GM12878 (cell line): ENCODE measurements around the gene SLC25A33. TPM values are rescaled to one million over a fixed set of nuclear protein-coding genes. Genes with fewer than 3 reads are reported as not detected.

ENCODE experiments used
- ATAC-seq: fragments of 200-7000 bp; cut with Tn5 transposase; 3 replicates; pipeline ENCODE4 v1.9.1; 2020; ENCODE audit warnings: mild to moderate bottlenecking, moderate library complexity
- BruUV-seq: library from RNA; stranded (reverse); fragments of 400-500 nt; replicated peaks from 2 replicates; lab custom pipeline; 2021; lab: Mats Ljungman, UMichigan
- CTCF ChIA-PET: fragments of 300-600 bp; sonication (Branson Sonifier 250); formaldehyde crosslinking; extraction: SDS; loops from one replicate; lab custom pipeline; 2021; ENCODE audit warnings: inconsistent platforms; lab: Yijun Ruan, JAX
- POLR2A ChIA-PET: fragments of 350-600 bp; formaldehyde crosslinking; extraction: SDS; loops from one replicate; lab custom pipeline; 2021; ENCODE audit warnings: inconsistent platforms; lab: Charles Lee
- RAD21 ChIA-PET: fragments of 300-600 bp; sonication (Branson Sonifier 250); formaldehyde crosslinking; loops from one replicate; lab custom pipeline; 2023; ENCODE audit warnings: antibody characterized with exemption; ENCODE audit not compliant: unreplicated experiment; lab: Charles Lee
- SMC1A ChIA-PET: fragments of 300-600 bp; sonication (Branson Sonifier 250); formaldehyde crosslinking; loops from one replicate; lab custom pipeline; 2023; ENCODE audit not compliant: unreplicated experiment, uncharacterized antibody; lab: Charles Lee
- DNase-seq: peaks from one replicate; pipeline ENCODE4 v3.0.0-alpha.2; 2011; ENCODE audit warnings: low read depth, low spot score
- FAIRE-seq: peaks from 3 replicates; lab custom pipeline; 2011; peaks lifted over from hg19 to GRCh38; lab: Jason Lieb, UNC
- H2AFZ ChIP-seq: 2 replicates; pipeline ENCODE4 v1.6.0; 2011; ENCODE audit warnings: low read depth, low read length, control low read depth; ENCODE audit not compliant: control insufficient read depth
- H3K27ac ChIP-seq: 2 replicates; pipeline ENCODE4 v1.5.1; 2011; ENCODE audit warnings: control low read depth; ENCODE audit not compliant: control insufficient read depth, insufficient read depth
- H3K27me3 ChIP-seq, 2 experiments: replicated peaks in 1 of 2; 2 replicates each; pipeline versions ENCODE4 v1.6.0 to v1.6.1; 2011; ENCODE audit warnings: low read length in 1 of 2; ENCODE audit not compliant: control insufficient read depth in 2 of 2, insufficient read depth in 2 of 2
- H3K36me3 ChIP-seq, 2 experiments: 2 replicates each; pipeline ENCODE4 v1.5.1; 2011; ENCODE audit warnings: low read length in 1 of 2; ENCODE audit not compliant: control insufficient read depth in 2 of 2, insufficient read depth in 2 of 2
- H3K4me1 ChIP-seq: 2 replicates; pipeline ENCODE4 v1.6.1; 2011; ENCODE audit warnings: mild to moderate bottlenecking, low read length, moderate library complexity, mixed read lengths; ENCODE audit not compliant: control insufficient read depth, insufficient read depth
- H3K4me2 ChIP-seq: 2 replicates; pipeline ENCODE4 v1.6.0; 2011; ENCODE audit warnings: control low read depth; ENCODE audit not compliant: control insufficient read depth, insufficient read depth
- H3K4me3 ChIP-seq: fragments of 200-600 bp; sonication (generic); 2 replicates; pipeline ENCODE4 v1.5.1; 2016
- H3K79me2 ChIP-seq: 2 replicates; pipeline ENCODE4 v1.6.0; 2011; ENCODE audit warnings: low read length; ENCODE audit not compliant: control insufficient read depth, insufficient read depth
- H3K9ac ChIP-seq: 2 replicates; pipeline ENCODE4 v1.8.0; 2011; ENCODE audit warnings: low read length, control low read depth, mixed read lengths; ENCODE audit not compliant: control insufficient read depth, insufficient read depth
- H3K9me3 ChIP-seq: replicated peaks from 3 replicates; pipeline ENCODE4 v1.5.1; 2011; ENCODE audit warnings: mild to moderate bottlenecking, low read length; ENCODE audit not compliant: control insufficient read depth, insufficient read depth
- H4K20me1 ChIP-seq: 2 replicates; pipeline ENCODE4 v1.6.0; 2011; ENCODE audit not compliant: control insufficient read depth, insufficient read depth
- ATF2 ChIP-seq: IDR thresholded peaks from 2 replicates; pipeline ENCODE4 v1.6.1; 2012; ENCODE audit warnings: low read length, inconsistent platforms
- BCLAF1 ChIP-seq: fragments of 450-650 bp; IDR thresholded peaks from 2 replicates; pipeline ENCODE4 v1.6.1; 2017; ENCODE audit warnings: antibody characterized with exemption, mild to moderate bottlenecking, moderate library complexity
- BRCA1 ChIP-seq: IDR thresholded peaks from 2 replicates; pipeline ENCODE4 v1.6.1; 2011; ENCODE audit warnings: low read depth, low read length, improper control_type of control experiment
- CHD1 ChIP-seq: IDR thresholded peaks from 2 replicates; pipeline ENCODE4 v1.6.1; 2012; ENCODE audit warnings: low read depth, low read length, improper control_type of control experiment
- NR2C1 ChIP-seq: fragments of 450-650 bp; IDR thresholded peaks from 2 replicates; pipeline ENCODE4 v1.6.1; 2017; ENCODE audit warnings: antibody characterized with exemption, mild to moderate bottlenecking, moderate library complexity
- POLR2A ChIP-seq: IDR thresholded peaks from 2 replicates; pipeline ENCODE4 v1.6.1; 2011; ENCODE audit warnings: low read depth, mild to moderate bottlenecking, low read length
- RBBP5 ChIP-seq: fragments of 200-600 bp; sonication (generic); conservative IDR thresholded peaks from 2 replicates; pipeline ENCODE4 v1.6.1; 2016
- RFX5 ChIP-seq: IDR thresholded peaks from 2 replicates; pipeline ENCODE4 v1.6.1; 2011; ENCODE audit warnings: low read depth, low read length, improper control_type of control experiment
- SREBF2 ChIP-seq: IDR thresholded peaks from 2 replicates; pipeline ENCODE4 v1.6.1; 2012; ENCODE audit warnings: mild to moderate bottlenecking, low read length
- YY1 ChIP-seq: IDR thresholded peaks from 2 replicates; pipeline ENCODE4 v1.6.1; 2011; ENCODE audit warnings: low read depth, mild to moderate bottlenecking, low read length
- WGBS: methylation state at CpG from one replicate; pipeline ENCODE4 v1.1.6; 2016; ENCODE audit warnings: low lambda C conversion rate; ENCODE audit not compliant: insufficient replicate concordance, insufficient coverage; ENCODE audit errors: missing lambda C conversion rate; 5-methylcytosine and 5-hydroxymethylcytosine counted together
- in situ Hi-C: fragments of 300-500 bp; cut with MboI; formaldehyde crosslinking; loops from 9 replicates; pipeline ENCODE4 v1.14.3; 2018; ENCODE audit warnings: mixed read lengths
- intact Hi-C: fragments of 100-400 bp; cut with micrococcal nuclease; formaldehyde crosslinking; loops from one replicate; pipeline ENCODE4 v1.14.2; 2022; ENCODE audit not compliant: unreplicated experiment
- polyA plus RNA-seq, 11 experiments: library from polyadenylated mRNA; depleted of rRNA in 4 of 11; unstranded in 6 of 11; stranded (reverse) in 5 of 11; fragments of >200 nt; fragmentation: Nextera tagmentation in 4 of 11; fragmentation: Illumina TruSeq in 1 of 11; extraction: Ambion mirVana in 4 of 11; extraction: Trizol in 1 of 11; gene quantifications; 1 replicate in 1 of 11; 2 replicates in 10 of 11; pipeline versions ENCODE4 v1.2.1 to v1.2.3, GENCODE V29; 2011 to 2016; ENCODE audit warnings: inconsistent platforms in 2 of 11, missing spikeins in 2 of 11, low read depth in 1 of 11
- total RNA-seq, 4 experiments: library from RNA; depleted of rRNA in 3 of 4; stranded (reverse); fragments of >200 nt in 3 of 4; fragmentation: Illumina TruSeq in 1 of 4; extraction: Trizol in 1 of 4; gene quantifications; 2 replicates each; pipeline versions ENCODE4 v1.2.1 to v1.2.3, GENCODE V29; 2013 to 2021

Gene SLC25A33
- total and polyA plus RNA-seq, 10 of the 15 experiments (the other 5 are each of a cell fraction or from before 2014, with no cell fraction given), result 1.7 to 11.2 (median 8.4) TPM

- Histone ChIP-seq H3K36me3 (peaks cover 10 to 16% of the 10 kb centered on the region in 2 experiments; a peak in 3 of 4 replicates), H3K79me2 (peaks cover 40% of the 10 kb centered on the region), H2AFZ (no peak overlapping the region), H4K20me1 (peaks cover 3% of the 10 kb centered on the region; the same call in 1 of the 2 replicates), H3K9me3 (no peaks in the 10 kb centered on the region), H3K4me1 (peaks cover 21% of the 10 kb centered on the region), H3K9ac (no peak overlapping the region), H3K27me3 (no peaks in the 10 kb centered on the region), H3K4me3 (no peak overlapping the region), H3K27ac (no peak overlapping the region), H3K4me2 (no peak overlapping the region)
- ATAC-seq, result no peak
- no peak for DNase-seq
- in situ Hi-C loops, result no loop called here
- no peak for FAIRE-seq
- POLR2A ChIA-PET, result interaction anchor here (0.5 kb wide), 1 partner anchor 33 kb away, joined by 10 read pairs; no protein-coding TSS in a partner anchor
- SMC1A ChIA-PET, result no interaction called here
- intact Hi-C loops, result no loop called here
- RAD21 ChIA-PET, result no interaction called here
- 84% methylated on average over 17 of the region's 17 CpGs for WGBS
- no TSS peak for BruUV-seq
- TF ChIP-seq POLR2A (no peak), BCLAF1 (no peak), CHD1 (no peak), SREBF2 (no peak), BRCA1 (no peak), ATF2 (no peak), YY1 (no peak), NR2C1 (no peak), RBBP5 (no peak), RFX5 (no peak)
- CTCF ChIA-PET, result interaction anchor here (0.9 to 1.0 kb wide), 2 partner anchors 13 to 20 kb away, joined by 3 read pairs; no protein-coding TSS in a partner anchor
Observed at GRCh38 chr1:9595156-9595967, 56.1 kb downstream of the SLC25A33 start.
